Measurements from ENCODE around the gene HTT.

HTT gene

DNA sequence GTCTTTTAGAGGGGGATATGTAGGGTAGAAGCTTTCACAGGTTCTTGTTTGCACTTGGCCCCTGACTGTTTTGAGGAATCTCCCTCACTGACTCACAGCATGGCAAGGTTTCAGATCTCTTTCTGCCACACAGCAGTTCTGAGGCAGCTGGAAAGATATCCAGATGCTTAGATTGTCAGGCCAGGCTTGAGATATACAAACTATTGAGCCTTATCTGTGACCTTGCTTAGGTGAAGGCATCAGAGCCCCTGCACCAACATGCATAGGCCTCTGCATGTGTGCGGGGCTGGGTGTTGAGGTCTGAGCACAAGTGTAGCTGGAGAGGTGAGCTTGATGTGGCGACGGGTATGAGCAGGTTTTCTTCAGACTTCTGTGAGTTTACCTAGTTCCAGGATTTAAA, 93.5 kb downstream of the HTT start:
- Histone ChIP-seq H3K4me2 (ENCODE audit: low read depth, low read length, poor library complexity, severe bottlenecking) (no peak overlapping the region), H3K4me1 (ENCODE audit: insufficient read depth, low read length, poor library complexity, severe bottlenecking) (no peaks in the 10 kb centered on the region), H3K27me3 (ENCODE audit: insufficient read depth, low read length, poor library complexity, severe bottlenecking) (no peaks in the 10 kb centered on the region), H3K9me2 (replicated peaks; ENCODE audit: low read depth, low read length) (no peaks in the 10 kb centered on the region), H3K9ac (ENCODE audit: low read depth, low read length, poor library complexity, severe bottlenecking) (no peak overlapping the region), H3K79me2 (ENCODE audit: insufficient read depth, low read length) (0 out of 2 replicates have a peak, but pooled peaks cover 4% of the 10 kb centered on the region), H3K9me3 (ENCODE audit: insufficient read depth, low read depth, low read length) (no peaks in the 10 kb centered on the region; the same call in 1 of the 2 replicates), H4K20me1 (ENCODE audit: insufficient read depth, low read length, poor library complexity, severe bottlenecking) (no peaks in the 10 kb centered on the region), H2AFZ (ENCODE audit: low read length) (no peak overlapping the region), H3F3A (ENCODE audit: low read depth) (no peaks in the 10 kb centered on the region), H3K36me3 (ENCODE audit: insufficient read depth, low read length) (peaks cover 32% of the 10 kb centered on the region; the same call in 1 of the 2 replicates), H3K4me3 (ENCODE audit: low read length, poor library complexity, severe bottlenecking) (no peak overlapping the region)
- TF ChIP-seq, protein P1, sequence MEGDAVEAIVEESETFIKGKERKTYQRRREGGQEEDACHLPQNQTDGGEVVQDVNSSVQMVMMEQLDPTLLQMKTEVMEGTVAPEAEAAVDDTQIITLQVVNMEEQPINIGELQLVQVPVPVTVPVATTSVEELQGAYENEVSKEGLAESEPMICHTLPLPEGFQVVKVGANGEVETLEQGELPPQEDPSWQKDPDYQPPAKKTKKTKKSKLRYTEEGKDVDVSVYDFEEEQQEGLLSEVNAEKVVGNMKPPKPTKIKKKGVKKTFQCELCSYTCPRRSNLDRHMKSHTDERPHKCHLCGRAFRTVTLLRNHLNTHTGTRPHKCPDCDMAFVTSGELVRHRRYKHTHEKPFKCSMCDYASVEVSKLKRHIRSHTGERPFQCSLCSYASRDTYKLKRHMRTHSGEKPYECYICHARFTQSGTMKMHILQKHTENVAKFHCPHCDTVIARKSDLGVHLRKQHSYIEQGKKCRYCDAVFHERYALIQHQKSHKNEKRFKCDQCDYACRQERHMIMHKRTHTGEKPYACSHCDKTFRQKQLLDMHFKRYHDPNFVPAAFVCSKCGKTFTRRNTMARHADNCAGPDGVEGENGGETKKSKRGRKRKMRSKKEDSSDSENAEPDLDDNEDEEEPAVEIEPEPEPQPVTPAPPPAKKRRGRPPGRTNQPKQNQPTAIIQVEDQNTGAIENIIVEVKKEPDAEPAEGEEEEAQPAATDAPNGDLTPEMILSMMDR (conservative IDR thresholded peaks at IDR 0.05; ENCODE audit: low read length): no peak
- TF ChIP-seq EZH2phosphoT487 (IDR thresholded peaks at IDR 0.05; ENCODE audit: borderline replicate concordance): no peak

DNA sequence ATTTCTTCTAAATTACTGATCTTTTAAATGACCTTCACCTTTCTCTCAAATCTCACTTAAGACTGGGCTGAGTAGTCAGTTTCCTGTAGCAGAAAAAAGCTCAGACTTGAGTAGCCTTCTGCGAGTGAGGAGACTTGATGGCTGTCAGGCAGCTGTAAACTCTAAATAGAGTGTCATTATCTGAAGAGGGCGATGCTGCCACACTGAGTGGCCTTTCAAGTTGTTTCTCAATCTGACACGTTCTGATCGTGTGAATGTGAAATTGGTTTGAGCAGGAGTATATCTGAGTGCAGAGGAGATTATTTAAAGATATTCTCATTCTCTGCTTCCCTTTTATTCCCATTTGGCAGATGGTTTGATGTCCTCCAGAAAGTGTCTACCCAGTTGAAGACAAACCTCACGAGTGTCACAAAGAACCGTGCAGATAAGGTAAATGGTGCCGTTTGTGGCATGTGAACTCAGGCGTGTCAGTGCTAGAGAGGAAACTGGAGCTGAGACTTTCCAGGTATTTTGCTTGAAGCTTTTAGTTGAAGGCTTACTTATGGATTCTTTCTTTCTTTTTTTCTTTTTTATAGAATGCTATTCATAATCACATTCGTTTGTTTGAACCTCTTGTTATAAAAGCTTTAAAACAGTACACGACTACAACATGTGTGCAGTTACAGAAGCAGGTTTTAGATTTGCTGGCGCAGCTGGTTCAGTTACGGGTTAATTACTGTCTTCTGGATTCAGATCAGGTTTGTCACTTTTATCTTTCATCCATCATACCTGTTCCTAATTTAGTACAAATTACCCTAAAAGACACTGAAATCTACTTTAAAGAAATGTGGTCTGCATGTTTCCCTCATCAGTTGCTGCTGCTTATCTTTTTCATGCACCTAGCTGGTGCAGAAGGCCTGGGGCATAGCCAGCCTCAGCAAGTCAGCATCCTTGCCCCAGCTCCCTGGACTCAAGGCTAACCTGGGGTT, 100.2 kb downstream of the HTT start:
- Histone ChIP-seq H3F3A (ENCODE audit: low read depth) (no peaks in the 10 kb centered on the region), H4K20me1 (ENCODE audit: insufficient read depth, low read length, poor library complexity, severe bottlenecking) (no peaks in the 10 kb centered on the region), H3K4me1 (ENCODE audit: insufficient read depth, low read length, poor library complexity, severe bottlenecking) (no peaks in the 10 kb centered on the region), H3K9me3 (ENCODE audit: insufficient read depth, low read depth, low read length) (no peaks in the 10 kb centered on the region), H3K9me2 (replicated peaks; ENCODE audit: low read depth, low read length) (no peaks in the 10 kb centered on the region), H3K79me2 (ENCODE audit: insufficient read depth, low read length) (0 out of 2 replicates have a peak, but pooled peaks cover 4% of the 10 kb centered on the region), H3K27me3 (ENCODE audit: insufficient read depth, low read length, poor library complexity, severe bottlenecking) (no peaks in the 10 kb centered on the region), H3K36me3 (ENCODE audit: insufficient read depth, low read length) (peaks cover 79% of the 10 kb centered on the region; the same call in 1 of the 2 replicates), H3K4me2 (ENCODE audit: low read depth, low read length, poor library complexity, severe bottlenecking) (no peak overlapping the region), H2AFZ (ENCODE audit: low read length) (no peak overlapping the region), H3K4me3 (ENCODE audit: low read length, poor library complexity, severe bottlenecking) (no peak overlapping the region), H3K9ac (ENCODE audit: low read depth, low read length, poor library complexity, severe bottlenecking) (no peak overlapping the region)
- TF ChIP-seq EZH2phosphoT487 (IDR thresholded peaks at IDR 0.05; ENCODE audit: borderline replicate concordance): no peak
- TF ChIP-seq, protein P1 (conservative IDR thresholded peaks at IDR 0.05; ENCODE audit: low read length): no peak

DNA sequence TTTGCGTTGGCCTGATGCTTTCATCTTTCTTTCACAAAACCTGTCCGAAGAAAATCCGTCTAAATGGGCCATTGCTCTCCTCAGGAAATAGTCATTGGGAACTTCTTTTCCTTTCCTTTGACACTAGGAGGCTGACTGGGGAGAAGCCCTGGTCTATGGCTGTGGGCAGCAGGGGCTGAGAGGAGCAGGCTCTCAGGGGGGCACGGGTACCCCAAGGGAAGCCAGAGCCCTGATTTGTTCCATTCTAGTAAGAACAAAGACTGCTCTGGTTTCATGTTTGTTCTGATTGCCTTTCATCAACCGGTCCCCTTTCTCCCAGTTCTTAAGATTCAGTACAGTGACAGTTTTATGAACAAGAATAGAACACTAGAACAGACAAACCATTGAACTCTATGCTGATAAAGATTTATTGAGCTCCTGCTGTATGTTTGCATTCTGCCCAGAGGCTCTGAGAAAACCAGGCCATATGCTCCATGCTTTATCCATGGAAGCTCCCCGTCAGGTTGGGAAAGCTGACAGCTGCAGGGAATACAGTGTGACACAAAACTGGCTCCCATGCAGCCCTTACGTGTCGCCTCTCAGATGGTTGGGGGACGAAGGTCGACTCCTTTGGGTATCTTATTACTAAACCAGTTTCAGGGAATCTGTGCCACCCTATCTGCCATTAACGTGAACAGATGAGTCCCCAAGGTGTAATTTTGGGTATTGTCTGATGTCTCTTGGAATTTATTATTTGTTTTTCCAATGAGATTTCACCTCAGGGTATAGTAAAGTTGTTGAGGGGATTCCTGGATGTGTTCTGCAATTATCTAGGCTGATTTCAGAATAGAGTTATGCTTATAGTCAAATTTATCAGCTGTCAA, 102.1 kb downstream of the HTT start:
- H3K4me1 ChIP-seq (ENCODE audit: insufficient read depth, low read length, poor library complexity, severe bottlenecking): no peaks in the 10 kb centered on the region
- no peaks in the 10 kb centered on the region for H3K27me3 ChIP-seq (ENCODE audit: insufficient read depth, low read length, poor library complexity, severe bottlenecking)
- H4K20me1 ChIP-seq (ENCODE audit: insufficient read depth, low read length, poor library complexity, severe bottlenecking): no peaks in the 10 kb centered on the region
- H3K9me3 ChIP-seq (ENCODE audit: insufficient read depth, low read depth, low read length): no peaks in the 10 kb centered on the region
- H3F3A ChIP-seq (ENCODE audit: low read depth): no peaks in the 10 kb centered on the region
- no peak overlapping the region for H3K4me2 ChIP-seq (ENCODE audit: low read depth, low read length, poor library complexity, severe bottlenecking)
- no peak overlapping the region for H3K4me3 ChIP-seq (ENCODE audit: low read length, poor library complexity, severe bottlenecking)
- no peaks in the 10 kb centered on the region for H3K79me2 ChIP-seq (ENCODE audit: insufficient read depth, low read length)
- TF ChIP-seq, protein P1 (conservative IDR thresholded peaks at IDR 0.05; ENCODE audit: low read length): no peak
- no peak for TF ChIP-seq EZH2phosphoT487 (IDR thresholded peaks at IDR 0.05; ENCODE audit: borderline replicate concordance)
- no peaks in the 10 kb centered on the region for H3K9me2 ChIP-seq (replicated peaks; ENCODE audit: low read depth, low read length)
- no peak overlapping the region for H2AFZ ChIP-seq (ENCODE audit: low read length)
- no peak overlapping the region for H3K9ac ChIP-seq (ENCODE audit: low read depth, low read length, poor library complexity, severe bottlenecking)
- H3K36me3 ChIP-seq (ENCODE audit: insufficient read depth, low read length): peaks cover 88% of the 10 kb centered on the region; the same call in 1 of the 2 replicates

Measured in Loucy (cell line).